Non-pigmented ciliary epithelial cell (primary cell): ENCODE data around the gene TMEM240.
"Not testable (repeated sequence)": the region's sequence is repeated elsewhere in the genome, so short reads cannot be mapped to it uniquely, and the experiment has no call there.

Experiments
- DNase-seq: peaks from one replicate; pipeline ENCODE4 v3.0.0-alpha.2; 2010; ENCODE audit warnings: low read depth

Gene TMEM240

GRCh38 chr1:1494311-1494710 lies 46.1 kb downstream of the TMEM240 start:
- DNase-seq: not testable (repeated sequence)

GRCh38 chr1:1491601-1492000 lies 48.8 kb downstream of the TMEM240 start:
- no peak for DNase-seq

- no peak for DNase-seq
Measured at GRCh38 chr1:1490633-1491230, 49.7 kb downstream of the TMEM240 start.

- DNase-seq: no peak
Measured at GRCh38 chr1:1489861-1490260, 50.6 kb downstream of the TMEM240 start.

- no peak for DNase-seq
Measured at GRCh38 chr1:1489231-1489630, 51.2 kb downstream of the TMEM240 start.

- no peak for DNase-seq
Measured at GRCh38 chr1:1487701-1488100, 52.7 kb downstream of the TMEM240 start.

GRCh38 chr1:1485755-1486317 lies 54.6 kb downstream of the TMEM240 start:
- DNase-seq: not testable (repeated sequence)

GRCh38 chr1:1484976-1485750 lies 55.3 kb downstream of the TMEM240 start:
- not testable (repeated sequence) for DNase-seq
